ENCODE results near the gene ZYG11B. TPM values are rescaled to one million over a fixed set of nuclear protein-coding genes. Genes with fewer than 3 reads are reported as not detected.

Gene ZYG11B
- total RNA-seq = 29.9 and 39.8 TPM in 2 replicates

GRCh38 chr1:52726265-52727113, at the start of gene ZYG11B:
ZYG11B (plus strand) TSS chr1:52726453; CDS start chr1:52726654, 201 bp downstream.

GRCh38 chr1:52697795-52698674, 28.2 kb upstream of the ZYG11B start, which contains the start of gene COA7:
COA7 (minus strand) TSS chr1:52698347; CDS start chr1:52698326, 21 bp downstream.

GRCh38 chr1:52842643-52843310, 116.5 kb downstream of the ZYG11B start, which contains the start of gene ZYG11A:
ZYG11A (plus strand) TSS chr1:52842760; CDS start chr1:52842884, 124 bp downstream.

Other genes with a start within 250 kb of the ZYG11B start
- 16.6 and 21.3 TPM in 2 replicates for gene TUT4, start 173.4 kb upstream of the ZYG11B start, total RNA-seq
- 25.4 and 37.0 TPM in 2 replicates for gene GPX7, start 124.1 kb upstream of the ZYG11B start, total RNA-seq
- not detected in 2 replicates for gene SHISAL2A, start 93.3 kb upstream of the ZYG11B start, total RNA-seq
- gene COA7, start 28.1 kb upstream of the ZYG11B start, total RNA-seq = 16.6 and 18.2 TPM in 2 replicates
- 0.65 and 0.91 TPM in 2 replicates for gene ZYG11A, start 116.3 kb downstream of the ZYG11B start, total RNA-seq
- 6.5 and 16.9 TPM in 2 replicates for gene ECHDC2, start 195.3 kb downstream of the ZYG11B start, total RNA-seq
- gene SCP2, start 200.8 kb downstream of the ZYG11B start, total RNA-seq = 184 and 197 TPM in 2 replicates